ENCODE measurements around the gene HIP1.
"Not testable (repeated sequence)": the region's sequence is repeated elsewhere in the genome, so short reads cannot be mapped to it uniquely, and the experiment has no call there.

The HIP1 gene

GRCh38 chr7:75642810-75643486 lies 95.8 kb downstream of the HIP1 start:
- DNase-seq (ENCODE audit: low read depth): peak; percentile 51

- no peak for DNase-seq (ENCODE audit: low read depth)
Measured at GRCh38 chr7:75640201-75640600, 98.5 kb downstream of the HIP1 start.

- DNase-seq (ENCODE audit: low read depth): no peak
Measured at GRCh38 chr7:75639886-75640190, 98.9 kb downstream of the HIP1 start.

GRCh38 chr7:75639071-75639885 lies 99.5 kb downstream of the HIP1 start:
- DNase-seq (ENCODE audit: low read depth): peak; percentile 9

GRCh38 chr7:75638594-75639070 lies 100.1 kb downstream of the HIP1 start:
- no peak for DNase-seq (ENCODE audit: low read depth)

GRCh38 chr7:75637854-75638593 lies 100.7 kb downstream of the HIP1 start:
- DNase-seq (ENCODE audit: low read depth): no peak

DNA sequence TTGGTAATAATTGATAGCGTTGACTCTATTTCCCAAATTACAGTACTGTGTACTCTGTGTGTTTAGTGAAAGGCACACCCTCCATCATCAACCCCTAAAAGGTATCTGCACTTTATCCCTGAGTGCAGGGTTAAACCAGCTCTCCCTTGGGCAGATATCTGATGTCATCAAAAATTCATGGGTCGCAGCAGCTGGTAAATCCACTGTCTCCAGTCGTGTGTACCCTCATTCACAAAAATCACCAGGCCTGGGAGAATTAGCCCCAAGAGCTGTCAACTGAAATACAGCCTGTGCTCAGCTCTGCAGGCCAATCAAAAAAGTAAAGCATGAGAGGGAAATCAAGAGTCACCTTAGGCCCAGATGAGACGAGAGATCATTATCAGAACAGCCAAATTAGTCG lies 103.7 kb downstream of the HIP1 start:
- DNase-seq (ENCODE audit: low read depth): no peak

GRCh38 chr7:75632587-75632986 lies 106.2 kb downstream of the HIP1 start:
- DNase-seq (ENCODE audit: low read depth): not testable (repeated sequence)

DNA sequence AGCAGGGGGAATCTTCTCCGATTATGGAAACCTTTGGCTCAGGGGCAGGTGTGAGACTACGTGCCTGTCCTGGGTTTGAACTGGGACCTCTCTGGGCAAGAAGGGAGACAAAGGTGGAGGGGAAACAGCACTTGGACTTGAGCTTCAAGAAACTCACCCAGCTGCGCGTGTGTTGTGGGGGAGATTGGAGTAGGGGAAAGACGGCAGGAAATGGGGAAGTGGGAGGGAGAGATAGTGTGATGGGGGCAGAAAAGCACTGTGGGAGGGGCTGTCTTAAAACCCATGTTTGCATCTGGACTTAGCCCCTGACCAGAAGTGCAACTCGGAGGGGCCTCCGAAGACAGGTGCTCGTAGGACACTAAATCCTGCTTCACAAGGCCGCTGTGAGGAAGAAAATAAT lies 107.0 kb downstream of the HIP1 start:
- no peak for DNase-seq (ENCODE audit: low read depth)

DNA sequence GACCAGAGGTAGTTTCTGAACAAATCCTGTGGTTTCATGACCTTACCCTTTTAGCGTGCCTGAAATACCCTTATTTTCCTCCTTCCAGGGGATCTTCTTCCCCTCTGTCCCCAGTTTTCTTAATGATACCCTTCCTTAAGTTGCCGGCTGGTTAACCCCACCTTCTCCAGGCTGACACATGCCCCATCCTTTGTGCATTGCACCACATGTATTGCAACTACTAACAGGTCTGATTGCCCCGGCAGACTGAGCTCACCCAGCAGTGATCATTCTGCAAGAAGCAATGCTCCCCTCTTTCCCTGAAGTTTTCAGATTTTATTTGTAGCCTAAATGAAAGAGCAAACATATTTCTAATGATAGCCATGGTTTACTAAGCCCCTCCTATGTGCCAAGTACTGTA lies 108.2 kb downstream of the HIP1 start:
- DNase-seq (ENCODE audit: low read depth): no peak

GRCh38 chr7:75629044-75629443 lies 109.7 kb downstream of the HIP1 start:
- no peak for DNase-seq (ENCODE audit: low read depth)

- no peak for DNase-seq (ENCODE audit: low read depth)
Measured at GRCh38 chr7:75628055-75628454, 110.7 kb downstream of the HIP1 start.

DNA sequence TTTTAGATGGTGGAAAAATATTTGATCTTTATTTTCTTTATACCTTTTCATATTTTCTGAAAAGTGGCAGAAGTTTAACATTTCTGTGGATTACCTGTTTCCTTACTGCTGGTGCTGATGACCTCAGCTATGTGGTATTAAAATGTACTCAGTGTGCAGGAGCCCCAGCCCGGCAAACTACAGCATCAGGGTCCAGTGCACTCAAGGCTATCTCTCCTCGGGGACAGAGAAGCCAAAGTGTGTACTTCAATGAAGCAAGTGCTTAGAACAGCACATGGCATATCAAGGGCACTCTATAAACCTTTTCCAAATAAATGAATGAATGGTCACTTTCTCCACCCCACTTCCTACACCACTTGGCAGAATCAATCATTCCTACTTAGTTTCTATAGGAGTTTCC lies 111.8 kb downstream of the HIP1 start:
- DNase-seq (ENCODE audit: low read depth): no peak

GRCh38 chr7:75625868-75626267 lies 112.9 kb downstream of the HIP1 start:
- DNase-seq (ENCODE audit: low read depth): no peak

DNA sequence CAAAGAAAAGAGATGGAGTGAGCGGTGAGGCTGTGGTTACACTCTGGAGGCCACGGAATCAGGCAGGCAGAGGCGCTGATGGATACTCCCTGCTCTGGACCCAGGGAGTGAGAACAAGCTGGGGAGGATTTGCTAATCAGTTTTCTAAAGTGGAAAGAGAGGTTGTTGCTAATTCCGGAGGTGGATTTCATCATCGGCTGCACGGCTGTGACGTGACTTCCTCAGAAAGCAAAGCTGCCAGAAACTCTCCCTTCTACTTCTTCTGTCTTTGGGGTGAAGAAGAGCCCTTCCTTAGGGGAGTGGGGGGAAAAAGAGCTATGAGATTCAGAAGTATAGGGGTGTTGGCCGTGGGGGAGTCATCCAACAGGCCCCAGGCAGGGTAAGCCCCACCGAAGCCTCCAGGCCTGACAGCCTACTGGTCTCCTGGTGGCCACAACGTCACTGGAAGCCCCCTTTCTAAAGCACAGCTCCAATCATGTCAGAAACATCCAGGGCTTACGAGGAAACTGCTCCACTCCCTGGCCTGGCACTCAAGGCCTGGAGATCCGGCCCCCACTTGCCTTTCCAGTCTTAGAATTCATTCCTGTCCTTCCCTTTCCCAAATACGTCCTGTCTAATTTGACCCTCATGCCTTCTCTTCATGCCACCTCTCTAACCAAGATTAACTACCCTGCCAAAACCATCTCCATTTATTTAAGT lies 114.5 kb downstream of the HIP1 start:
- no peak for DNase-seq (ENCODE audit: low read depth)

GRCh38 chr7:75623390-75624133 lies 115.2 kb downstream of the HIP1 start:
- no peak for DNase-seq (ENCODE audit: low read depth)

DNA sequence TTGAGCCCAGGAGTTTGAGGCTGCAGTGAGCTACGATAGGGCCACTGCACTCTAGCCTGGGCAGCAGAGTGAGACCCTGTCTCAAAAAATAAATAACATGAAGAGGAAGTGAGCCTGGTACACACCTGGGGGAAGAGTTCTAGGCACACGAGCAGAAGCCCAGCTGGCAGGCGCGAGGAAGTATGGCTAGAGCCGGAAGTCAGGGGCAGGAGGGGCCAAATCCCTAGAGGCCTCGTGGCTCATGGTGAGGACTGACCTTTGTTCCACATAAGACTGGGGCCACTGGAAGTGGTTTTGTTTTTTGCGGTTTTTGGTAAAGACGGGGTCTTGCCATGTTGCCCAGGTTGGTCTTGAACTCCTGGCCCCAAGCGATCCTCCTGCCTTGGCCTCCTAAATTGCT lies 117.6 kb downstream of the HIP1 start:
- DNase-seq (ENCODE audit: low read depth): no peak

DNA sequence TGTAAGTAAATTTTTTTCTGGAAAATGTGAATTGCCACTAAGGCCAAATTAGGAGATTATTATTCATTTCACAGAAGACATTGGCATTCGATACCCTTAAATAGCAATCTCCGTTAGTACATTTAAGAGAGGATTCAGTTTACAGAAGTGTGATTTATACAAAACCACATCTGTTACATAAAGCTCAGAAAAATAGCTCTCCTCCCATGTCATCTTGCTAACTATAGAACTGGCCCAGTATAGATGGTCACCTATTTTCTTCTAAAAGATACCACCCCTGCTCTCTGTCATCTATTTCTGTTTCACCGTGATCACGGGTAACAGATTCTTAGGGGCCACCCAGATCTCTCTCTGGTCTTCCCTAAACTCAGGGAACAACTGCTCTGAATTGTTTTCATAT lies 119.1 kb downstream of the HIP1 start:
- no peak for DNase-seq (ENCODE audit: low read depth)

GRCh38 chr7:75617634-75618234 lies 121.0 kb downstream of the HIP1 start:
- DNase-seq (ENCODE audit: low read depth): no peak

DNA sequence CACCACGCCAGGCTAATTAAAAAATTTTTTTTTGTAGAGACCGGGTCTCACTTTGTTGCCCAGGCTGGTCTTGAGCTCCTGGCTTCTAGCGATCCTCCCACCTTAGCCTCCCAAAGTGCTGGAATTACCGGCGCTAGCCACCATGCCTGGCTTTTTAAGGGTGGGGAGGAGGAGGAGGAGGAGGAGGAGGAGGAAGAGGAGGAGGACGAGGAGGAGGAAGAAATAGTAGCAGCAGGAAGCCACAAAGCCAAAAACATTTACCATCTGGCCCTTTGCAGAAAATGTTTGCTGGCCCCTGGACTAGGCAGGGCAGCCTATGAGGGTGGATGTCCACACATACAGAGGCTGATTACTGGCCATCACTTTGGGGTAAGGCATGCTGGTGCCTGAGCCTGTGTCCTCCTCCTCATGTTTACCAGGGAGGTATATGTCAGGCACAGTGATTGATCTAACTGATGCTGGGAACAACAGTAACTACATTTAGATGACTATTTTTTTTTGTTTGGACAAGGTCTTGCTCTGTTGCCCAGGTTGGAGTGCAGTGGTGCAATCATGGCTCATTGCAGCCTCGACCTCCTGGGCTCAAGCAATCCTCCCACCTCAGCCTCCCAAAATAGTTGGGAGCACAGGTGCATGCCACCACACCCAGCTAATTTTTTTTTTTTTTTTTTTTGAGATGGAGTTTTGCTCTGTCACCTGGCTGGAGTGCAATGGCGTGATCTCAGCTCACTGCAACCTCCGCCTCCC lies 122.1 kb downstream of the HIP1 start:
- no peak for DNase-seq (ENCODE audit: low read depth)

DNA sequence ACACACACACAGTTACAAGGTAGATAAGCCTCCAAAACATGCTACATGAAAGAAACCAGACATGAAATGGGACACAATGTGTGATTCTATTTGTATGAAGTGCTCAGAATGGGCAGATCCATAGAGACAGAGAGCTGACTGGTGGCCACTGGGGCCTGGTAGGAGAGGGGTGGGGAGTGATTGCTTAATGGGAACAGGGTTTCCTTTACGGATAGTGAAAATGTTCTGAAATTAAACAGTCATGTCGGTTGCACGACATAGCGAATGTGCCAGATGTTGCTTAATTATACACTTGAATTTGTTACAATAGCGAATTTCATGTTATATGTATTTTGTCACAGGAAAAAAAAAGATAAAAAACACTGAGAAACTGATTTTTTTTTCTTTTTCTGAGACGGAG lies 124.3 kb downstream of the HIP1 start:
- no peak for DNase-seq (ENCODE audit: low read depth)
